Jurkat, Clone E6-1 (cell line): ENCODE results near the gene GID8.

Experiments
- DNase-seq: peaks from one replicate; pipeline ENCODE4 v3.0.0-alpha.2; 2011; ENCODE audit warnings: low read depth, low spot score
- H3K4me3 ChIP-seq: 2 replicates; pipeline ENCODE4 v1.5.1; 2011; ENCODE audit warnings: mild to moderate bottlenecking, low read length, control low read depth, moderate library complexity

The GID8 gene

DNA sequence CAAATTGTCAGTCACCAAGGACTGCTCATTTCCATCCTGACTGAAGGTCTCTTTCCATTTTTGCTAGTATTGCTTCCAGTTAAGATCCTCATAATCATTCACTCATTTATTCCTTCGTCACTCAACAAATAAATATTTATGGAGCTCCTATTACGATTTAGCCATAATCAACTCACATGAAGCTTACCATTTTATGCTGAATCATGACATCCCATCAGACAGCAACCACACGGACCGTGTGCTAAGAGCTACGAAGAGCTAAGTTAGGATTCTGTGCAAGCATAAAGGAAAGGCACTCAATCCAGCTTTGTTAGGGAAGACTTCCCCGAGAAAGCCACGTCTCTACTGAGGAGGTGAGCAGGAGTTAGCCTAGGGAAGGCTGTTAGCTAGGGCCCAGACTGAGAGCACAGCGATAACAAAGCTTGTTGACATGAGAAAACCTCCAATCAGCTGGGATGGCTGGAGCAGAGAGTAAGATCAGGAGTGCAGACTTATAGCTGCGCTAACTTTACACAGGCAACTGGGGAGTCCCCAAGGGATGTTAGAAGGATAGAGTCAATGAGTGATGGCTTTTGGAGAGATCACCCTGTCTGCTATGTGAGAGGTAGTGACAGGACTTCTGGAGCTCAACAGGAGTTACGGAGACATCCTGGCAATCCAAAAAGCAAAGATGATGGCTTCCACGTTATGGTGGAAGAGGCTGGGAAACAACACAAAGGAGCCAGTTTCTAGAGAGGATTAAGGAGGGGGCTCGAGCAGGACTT lies 2.6 kb upstream of the GID8 start:
- H3K4me3 ChIP-seq = no peak overlapping the region
- no peak for DNase-seq

DNA sequence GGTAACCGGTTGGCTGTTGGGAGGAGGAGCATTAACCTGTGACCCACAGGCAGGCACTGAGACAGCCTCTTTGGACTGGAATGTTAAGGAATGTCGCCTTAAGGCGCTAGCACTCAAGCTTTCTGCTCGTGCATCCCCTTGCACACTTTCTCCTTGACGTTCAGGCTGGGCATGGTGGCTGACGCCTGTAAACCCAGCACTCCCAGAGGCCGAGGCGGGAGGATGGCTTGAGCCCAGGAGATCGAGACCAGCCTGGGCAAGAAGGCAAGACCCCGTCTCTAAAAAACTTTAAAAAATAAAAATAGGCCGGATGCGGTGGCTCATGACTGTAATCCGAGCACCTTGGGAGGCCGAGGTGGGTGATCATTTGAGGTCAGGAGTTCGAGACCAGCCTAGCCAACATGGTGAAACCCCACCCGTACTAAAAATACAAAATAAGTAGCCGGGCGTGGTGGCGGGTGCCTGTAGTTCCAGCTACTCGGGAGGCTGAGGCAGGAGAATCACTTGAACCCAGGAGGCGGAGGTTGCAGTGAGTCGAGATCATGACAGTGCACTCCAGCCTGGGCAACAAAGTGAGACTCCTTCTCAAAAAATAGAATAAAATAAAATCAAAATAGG lies 1.9 kb upstream of the GID8 start:
- DNase-seq = no peak
- H3K4me3 ChIP-seq = peak overlapping the region; percentile 60

DNA sequence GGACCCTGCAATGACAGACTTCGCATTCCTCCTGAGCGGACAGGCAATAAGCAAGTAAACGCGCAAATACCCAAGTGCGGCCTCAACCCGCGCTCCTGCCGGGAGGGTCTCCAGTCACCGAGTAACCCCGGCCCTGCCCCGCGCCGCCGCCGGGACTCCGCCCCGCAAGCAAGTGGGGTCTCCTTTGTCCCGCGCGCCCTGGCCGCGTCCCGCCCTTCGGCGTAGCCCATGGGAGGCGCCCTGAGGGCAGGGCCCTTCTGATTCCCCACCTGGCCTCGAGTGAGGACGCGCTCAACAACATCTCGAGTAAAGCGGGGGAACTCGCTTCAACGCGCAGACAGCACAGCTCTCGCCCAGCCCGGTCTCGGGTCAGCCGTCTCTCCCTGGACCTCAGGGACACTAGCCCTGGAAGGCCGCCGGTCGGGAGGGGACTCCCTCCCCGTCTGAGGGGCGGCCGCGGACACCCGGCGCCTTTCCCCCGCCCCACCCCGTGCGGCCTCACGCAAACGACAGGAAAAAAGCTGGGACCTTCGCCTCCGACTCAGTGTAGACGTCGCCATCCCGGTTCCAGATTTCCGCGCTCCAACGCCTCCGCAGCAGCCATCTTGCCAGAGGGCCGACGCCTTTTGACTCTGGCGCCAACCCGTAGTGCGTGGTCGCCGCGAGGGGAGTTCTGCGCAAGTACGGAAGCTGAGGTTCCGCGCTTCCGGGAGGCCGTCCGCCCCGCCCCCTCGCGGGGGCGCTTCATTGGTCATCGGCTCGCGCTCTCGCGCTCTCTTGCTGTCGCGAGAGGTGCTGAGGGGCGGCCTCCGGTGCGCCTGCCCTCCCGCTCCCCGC lies 461 bp upstream of the GID8 start:
- H3K4me3 ChIP-seq = peak overlapping the region; percentile 60
- DNase-seq = peak; percentile 97

DNA sequence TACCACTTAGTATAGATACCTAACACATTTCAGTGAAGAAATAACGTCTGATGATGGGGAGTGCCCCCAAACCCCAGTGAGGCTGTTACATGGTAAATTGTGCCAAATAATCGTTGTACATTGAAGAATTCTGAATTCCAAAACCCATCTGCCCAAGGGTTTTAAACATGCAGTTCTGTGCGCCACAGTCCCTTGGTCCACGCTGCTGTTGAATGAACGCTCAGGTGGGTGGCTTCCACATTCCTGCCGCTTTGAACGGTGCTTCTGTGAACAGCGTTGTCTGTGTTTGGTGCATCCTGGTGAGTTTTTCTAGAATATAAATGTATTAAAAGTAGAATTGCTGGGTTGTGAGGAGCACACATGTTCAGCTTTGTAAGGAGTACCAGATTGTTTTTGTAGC lies 2.9 kb downstream of the GID8 start:
- no peak overlapping the region for H3K4me3 ChIP-seq
- DNase-seq = no peak

DNA sequence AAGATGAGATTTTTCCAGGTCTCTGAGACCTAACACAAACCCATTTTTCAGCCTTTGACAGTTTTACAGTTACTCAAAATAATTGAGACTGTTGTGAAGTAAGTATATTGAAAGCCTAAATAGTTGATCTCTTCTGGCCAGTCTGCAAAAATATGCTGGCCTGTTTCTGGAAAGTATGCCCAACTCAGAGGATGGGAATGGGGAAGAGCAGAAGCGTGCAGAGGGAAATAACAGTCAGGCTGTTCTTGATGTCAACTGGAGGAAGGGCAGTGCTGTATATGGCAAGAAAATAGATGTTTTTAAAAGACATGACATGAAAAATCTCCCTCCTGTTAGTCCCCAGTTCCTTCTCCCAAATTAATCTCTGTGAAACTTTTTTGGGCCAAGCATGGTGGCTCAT lies 3.8 kb downstream of the GID8 start:
- no peak overlapping the region for H3K4me3 ChIP-seq
- no peak for DNase-seq

DNA sequence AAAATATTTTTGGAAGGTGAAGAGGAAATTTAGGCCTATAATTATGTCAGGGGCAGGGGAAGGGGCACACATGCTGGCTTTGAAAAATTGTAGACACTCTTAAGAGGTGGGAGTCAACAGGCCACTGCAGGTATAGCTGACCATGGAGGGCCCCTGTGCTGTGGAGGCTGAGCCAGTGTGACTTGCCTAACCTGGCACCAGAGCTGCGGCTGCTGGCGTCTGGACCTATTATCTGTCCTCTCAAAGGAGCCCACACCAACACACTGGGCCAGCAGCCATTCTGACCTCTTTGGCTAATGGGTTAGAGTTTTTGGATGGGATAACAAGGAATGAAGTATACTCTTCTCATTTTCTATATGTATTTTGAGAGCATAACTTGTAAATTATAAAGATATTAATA lies 4.5 kb downstream of the GID8 start:
- no peak for DNase-seq
- H3K4me3 ChIP-seq = no peak overlapping the region

DNA sequence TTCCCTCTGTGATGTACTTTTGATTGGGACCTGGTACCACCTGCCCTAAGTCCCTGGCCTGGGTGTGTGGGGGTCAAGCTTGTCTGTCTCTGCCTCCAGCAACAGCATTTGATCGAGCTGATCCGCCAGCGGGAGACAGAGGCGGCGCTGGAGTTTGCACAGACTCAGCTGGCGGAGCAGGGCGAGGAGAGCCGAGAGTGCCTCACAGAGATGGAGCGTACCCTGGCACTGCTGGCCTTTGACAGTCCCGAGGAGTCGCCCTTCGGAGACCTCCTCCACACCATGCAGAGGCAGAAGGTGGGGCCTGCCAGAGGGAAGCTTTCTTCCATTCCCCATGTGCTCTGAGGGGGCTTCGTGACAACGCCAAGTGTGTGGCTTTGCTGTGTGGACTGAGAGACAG lies 5.4 kb downstream of the GID8 start:
- no peak for DNase-seq

DNA sequence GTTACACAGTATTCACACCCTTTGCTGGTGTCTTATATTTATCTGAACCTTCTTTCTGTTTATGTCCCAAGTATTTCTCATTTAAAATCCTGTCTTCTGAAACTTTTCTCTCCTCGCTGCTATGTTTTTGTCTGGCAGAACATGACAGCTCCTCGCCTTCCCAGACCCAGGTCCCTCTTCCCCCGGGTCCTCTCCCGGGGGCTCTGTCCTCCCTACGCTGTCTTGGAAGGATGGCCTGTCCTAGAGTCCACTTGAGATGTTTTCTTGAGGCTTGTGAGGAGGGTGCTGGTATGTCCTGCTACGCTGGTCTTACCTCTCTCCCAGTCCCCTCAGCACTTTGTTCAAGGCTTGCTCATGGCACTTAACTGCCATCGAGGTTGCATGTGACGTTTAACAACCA lies 6.2 kb downstream of the GID8 start:
- no peak overlapping the region for H3K4me3 ChIP-seq

More for the DNA sequence above, 5.4 kb downstream of the GID8 start:
- no peak overlapping the region for H3K4me3 ChIP-seq

DNA sequence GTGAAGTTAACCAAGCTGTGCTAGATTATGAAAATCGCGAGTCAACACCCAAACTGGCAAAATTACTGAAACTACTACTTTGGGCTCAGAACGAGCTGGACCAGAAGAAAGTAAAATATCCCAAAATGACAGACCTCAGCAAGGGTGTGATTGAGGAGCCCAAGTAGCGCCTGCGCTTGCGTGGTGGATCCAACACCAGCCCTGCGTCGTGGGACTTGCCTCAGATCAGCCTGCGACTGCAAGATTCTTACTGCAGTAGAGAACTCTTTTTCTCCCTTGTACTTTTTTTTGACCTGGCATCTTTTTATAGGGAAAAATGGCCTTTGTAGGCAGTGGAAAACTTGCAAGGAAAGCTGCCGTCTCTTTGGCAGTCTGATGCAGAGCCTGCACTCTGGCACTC lies 6.8 kb downstream of the GID8 start:
- no peak overlapping the region for H3K4me3 ChIP-seq
- no peak for DNase-seq

More for the DNA sequence above, 6.2 kb downstream of the GID8 start:
- DNase-seq = no peak

DNA sequence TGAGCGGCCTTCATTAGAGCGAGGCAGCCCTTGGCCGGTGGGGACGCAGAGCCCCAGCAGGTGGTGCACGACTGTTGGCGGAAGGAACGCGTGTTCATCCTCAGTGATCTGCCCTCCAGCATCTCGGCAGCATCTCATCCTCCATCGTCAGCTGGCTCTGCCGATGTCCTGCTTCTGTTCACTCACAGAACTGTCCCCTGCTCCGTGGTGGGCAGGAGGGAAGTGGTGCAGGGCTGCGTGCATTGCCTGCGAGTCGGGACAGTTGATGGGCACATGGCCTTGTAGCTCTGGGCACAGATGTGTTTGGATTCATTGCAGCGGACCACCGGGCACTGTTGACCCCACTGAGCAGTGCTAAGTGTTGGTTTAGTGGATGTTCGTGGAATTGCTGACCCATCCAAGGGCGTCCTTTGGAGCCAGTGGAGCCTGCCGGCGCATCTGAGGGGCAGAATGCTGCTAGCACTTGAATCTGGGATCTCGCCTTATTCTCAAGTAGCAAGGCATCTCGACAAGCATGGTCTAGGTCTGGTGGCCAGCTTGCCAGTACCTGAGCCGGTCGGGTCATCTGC lies 7.9 kb downstream of the GID8 start:
- H3K4me3 ChIP-seq = no peak overlapping the region
- DNase-seq = no peak

DNA sequence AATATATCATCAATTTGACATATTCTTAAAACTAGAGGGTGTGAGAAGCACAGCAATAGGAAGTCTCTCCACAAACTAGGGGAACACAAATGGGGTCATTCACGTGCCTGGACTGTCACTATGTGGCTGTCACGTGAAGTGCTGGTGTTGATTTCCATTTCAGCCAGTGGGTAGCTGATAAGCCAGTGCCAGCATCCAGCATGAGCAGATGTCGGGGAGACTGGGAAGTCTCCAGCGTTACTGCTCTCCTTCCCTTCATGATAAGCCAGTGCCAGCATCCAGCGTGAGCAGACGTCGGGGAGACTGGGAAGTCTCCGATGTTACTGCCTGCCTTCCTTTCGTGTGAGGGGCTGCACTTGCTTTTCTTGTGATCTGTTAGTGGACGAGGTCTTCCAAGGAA lies 9.0 kb downstream of the GID8 start:
- H3K4me3 ChIP-seq = no peak overlapping the region
- no peak for DNase-seq

DNA sequence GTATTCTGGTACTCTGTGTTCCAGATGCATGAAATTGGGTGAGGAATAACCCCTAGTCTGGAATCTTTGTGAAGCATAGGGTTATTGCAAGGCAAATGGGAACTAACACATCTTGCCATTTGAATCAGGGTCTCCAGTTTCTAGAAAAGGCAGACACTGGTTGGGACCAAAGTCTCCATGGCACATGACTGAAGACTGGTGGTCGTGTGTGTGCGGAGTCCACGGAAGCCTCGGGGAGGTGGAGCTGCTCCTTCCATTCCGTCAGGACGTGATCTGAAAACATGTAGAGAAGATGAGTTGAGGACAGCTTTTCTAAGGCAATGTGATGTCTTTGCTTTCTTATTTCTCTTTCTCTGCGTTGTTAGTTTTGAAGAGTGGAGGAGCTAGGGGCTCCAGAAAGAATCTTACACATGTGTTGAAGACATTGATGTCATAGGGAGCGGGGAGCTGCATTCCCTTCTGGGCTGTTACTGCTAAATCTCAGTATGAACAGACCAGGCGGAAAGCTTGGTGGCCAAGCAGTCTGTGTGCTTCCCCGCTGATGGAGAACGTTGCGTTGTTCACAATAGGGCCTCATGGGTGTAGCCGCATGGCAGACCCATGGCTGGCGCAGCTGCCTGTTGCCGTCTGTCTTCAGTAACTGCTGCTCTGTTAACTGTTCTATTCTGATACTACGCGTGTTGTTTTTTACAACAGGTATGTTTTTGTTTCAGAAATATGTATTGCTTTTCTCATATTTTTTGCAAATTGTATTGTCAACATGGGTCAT lies 9.8 kb downstream of the GID8 start:
- no peak for DNase-seq
- no peak overlapping the region for H3K4me3 ChIP-seq

DNA sequence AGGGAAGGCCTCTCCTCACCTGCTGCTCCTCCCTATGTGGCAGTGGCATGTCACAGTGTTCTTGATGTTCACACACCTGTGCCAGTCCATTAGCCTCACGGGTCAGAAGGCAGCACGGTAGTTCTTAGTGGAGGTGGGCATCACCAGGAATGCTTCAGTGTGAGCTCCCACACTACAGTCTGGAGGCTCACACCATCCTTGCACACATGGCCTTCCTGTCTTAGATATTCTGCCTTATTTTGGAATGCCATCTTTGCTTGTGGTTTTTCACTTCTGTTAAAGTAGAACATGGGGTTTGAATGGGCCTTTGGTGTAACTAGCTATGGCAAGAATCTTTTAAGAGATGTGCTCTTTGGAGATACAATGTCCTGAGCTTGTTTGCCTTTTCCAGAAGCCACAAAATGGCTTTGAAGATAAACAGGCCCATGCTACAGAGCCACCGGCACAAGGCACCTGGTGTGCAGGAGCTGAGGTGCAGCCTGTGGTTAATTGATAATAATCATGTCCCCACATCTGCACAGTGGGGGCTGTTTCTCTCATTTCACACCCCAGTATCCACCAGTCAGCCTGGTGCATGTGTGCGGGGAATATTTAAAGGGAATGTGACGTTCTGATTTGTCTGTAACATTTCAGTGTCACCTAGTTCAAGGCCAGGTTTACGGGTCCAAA lies 11.3 kb downstream of the GID8 start:
- no peak for DNase-seq
- no peak overlapping the region for H3K4me3 ChIP-seq

DNA sequence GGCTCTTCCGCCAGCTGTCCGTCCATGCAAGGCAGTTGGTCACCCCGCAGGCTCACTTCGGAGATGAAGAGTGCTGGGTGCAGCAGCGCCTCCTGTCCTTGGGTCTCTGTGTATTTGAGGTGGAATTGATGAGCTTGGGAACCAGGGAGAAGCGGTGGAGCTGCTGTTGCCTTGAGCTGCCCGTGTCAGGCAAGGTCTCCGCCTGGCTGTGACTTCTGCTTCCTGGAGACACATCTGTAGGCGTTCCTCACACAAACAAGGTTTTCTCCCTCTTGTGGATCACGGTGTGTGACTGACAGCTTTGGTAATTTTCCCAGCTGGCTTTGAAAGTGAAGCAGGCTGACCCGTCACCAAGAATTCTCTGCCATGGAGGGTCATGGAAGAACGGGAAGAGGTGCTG lies 12.0 kb downstream of the GID8 start:
- DNase-seq = no peak
- no peak overlapping the region for H3K4me3 ChIP-seq

DNA sequence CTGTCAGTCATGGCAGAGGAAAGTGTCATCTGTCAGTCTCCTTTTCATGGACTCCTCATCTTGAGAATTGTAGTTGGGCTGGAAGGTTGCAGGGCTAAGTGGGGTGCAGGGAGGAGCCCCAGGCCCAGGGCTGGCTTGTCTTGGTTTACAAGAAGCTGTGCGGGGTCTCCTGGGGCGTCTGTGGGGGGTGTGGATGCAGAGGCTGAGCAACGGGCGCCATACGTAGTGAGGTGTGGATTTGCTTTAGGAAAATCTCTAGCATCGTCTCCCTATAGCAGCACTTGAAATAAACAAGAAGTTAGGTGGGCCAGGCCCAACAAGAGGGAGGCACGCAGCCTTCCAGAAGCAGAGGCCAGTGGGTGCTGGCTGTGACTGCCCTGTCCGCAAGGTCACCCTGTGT lies 12.8 kb downstream of the GID8 start:
- DNase-seq = no peak
- H3K4me3 ChIP-seq = no peak overlapping the region

DNA sequence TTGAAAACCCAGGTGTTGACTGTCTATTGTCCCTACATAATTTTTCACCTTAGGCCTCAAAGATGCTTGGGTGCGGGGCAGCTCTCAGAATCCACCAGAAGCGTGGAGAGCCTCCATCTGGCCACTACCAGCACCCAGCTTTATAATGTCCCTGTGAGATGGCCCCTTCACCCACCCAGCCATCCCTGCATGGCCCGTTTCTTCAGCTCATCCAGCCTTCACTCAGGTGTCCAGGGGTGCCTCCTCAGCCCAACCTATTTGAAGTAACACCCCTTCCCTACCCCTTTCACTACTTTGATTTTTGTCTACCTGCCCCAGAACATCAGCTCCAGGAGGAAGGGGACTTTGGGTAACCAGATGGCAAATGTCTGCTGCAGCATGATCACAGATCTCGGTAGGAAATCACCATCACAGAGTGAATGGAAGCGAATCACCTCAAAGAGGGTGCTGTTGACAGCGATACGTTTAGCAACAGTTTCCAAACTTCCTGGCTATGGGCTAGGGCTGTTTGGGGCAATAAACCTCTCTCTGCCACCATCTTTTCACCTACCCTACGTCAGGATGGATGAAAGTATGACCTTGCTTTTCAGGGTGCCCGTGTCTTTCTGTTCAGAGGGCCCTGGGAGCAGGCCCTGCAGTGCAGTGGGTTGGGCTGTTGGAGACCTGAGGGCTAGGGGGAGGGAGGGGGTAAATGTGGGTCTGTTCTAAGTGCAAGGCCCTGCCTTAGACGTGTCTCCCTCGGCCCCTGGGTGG lies 13.4 kb downstream of the GID8 start:
- H3K4me3 ChIP-seq = no peak overlapping the region
- no peak for DNase-seq

DNA sequence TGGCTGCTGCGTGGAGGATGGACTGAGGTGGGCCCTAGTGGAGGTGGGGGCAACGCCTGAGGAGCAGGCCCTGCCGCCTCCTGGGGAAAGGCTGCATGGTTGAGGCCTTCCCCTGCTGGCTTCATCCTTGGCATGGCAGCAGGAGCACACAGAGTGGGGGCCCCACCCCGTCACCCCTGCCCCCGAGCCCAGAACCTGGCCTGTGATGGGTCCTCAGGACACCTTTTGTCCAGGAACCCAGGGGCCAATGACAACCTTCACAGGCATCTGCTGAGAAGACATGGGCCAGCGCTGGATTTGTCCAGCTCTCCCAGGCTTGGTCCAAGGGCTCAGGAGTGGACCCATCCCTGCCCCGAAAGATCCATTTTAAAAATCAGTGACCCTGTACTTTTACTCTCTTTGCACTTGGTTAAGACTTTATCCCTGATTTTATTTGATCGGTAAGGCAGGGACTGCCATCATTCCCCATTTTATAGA lies 14.0 kb downstream of the GID8 start:
- no peak overlapping the region for H3K4me3 ChIP-seq
- no peak for DNase-seq
